Tibial artery (tissue), 4 donors: ENCODE results near the gene MCAT.

Experiments used
- DNase-seq, 2 donors: peaks; one replicate each; pipeline ENCODE4 v3.0.0-alpha.2; 2019
- H3K27ac ChIP-seq, 2 donors: fragments of 200-600 bp; sonication (generic) in 1 of 2; 1 replicate in 1 of 2; 2 replicates in 1 of 2; pipeline ENCODE4 v1.5.1; 2018 to 2019; ENCODE audit warnings: mild to moderate bottlenecking in 1 of 2
- H3K27me3 ChIP-seq, 2 donors: fragments of 200-600 bp; sonication (generic) in 1 of 2; one replicate each; pipeline versions ENCODE4 v1.5.1 to v1.6.0; 2016 to 2019
- H3K36me3 ChIP-seq, 3 donors: fragments of 200-600 bp; sonication (generic) in 2 of 3; one replicate each; pipeline ENCODE4 v1.5.1; 2016 to 2019; ENCODE audit warnings: mild to moderate bottlenecking in 2 of 3
- H3K4me1 ChIP-seq, 4 donors: fragments of 200-600 bp; sonication (generic) in 2 of 4; 1 replicate in 3 of 4; 2 replicates in 1 of 4; pipeline ENCODE4 v1.5.1; 2016 to 2019
- H3K4me3 ChIP-seq, 2 donors: fragments of 200-600 bp; sonication (generic) in 1 of 2; 1 replicate in 1 of 2; 2 replicates in 1 of 2; pipeline ENCODE4 v1.5.1; 2018 to 2019; ENCODE audit warnings: mild to moderate bottlenecking in 2 of 2
- H3K9me3 ChIP-seq, 3 donors: fragments of 200-600 bp; sonication (generic) in 1 of 3; one replicate each; pipeline ENCODE4 v1.5.1; 2016 to 2019
- intact Hi-C: fragments of 100-400 bp; cut with DNase I; formaldehyde crosslinking; loops from one replicate; pipeline ENCODE4 v1.15.0; 2023; ENCODE audit warnings: low total_unique reads
- TF ChIP-seq, protein P1 (sequence below), 2 experiments: fragments of 200-600 bp in 1 of 2; fragments of 450-650 bp in 1 of 2; IDR thresholded peaks; one replicate each; pipeline ENCODE4 v1.5.1; 2017 to 2019; ENCODE audit warnings: antibody characterized with exemption in 2 of 2, mild to moderate bottlenecking in 1 of 2, moderate library complexity in 1 of 2

Gene MCAT

DNA sequence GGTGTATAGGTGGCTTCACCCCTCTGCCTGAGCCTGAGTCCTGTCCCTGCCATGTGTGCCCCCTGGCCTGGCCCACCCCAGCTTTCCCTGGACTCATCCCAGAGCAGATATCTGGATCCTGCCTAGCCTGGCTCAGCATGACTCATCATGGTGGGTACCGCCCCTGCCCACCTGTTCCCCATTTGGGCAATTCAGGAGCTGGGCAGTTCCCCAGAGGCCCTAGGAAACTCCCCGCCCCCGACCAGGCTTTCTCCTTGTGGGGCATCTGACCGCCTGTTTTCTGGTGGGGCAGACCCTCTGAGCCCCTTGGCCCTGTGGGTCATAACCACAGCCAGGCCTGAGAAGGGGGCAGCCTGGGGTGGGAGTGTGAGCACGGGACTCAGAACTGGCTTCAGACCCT is 12.6 kb upstream of the MCAT start:
- peaks cover 0 to 40% (median 19%) of the 10 kb centered on the region in 4 donors for H3K4me1 ChIP-seq
- H3K9me3 ChIP-seq, result no peaks in the 10 kb centered on the region
- peaks cover 0 to 33% (median 0%) of the 10 kb centered on the region in 3 donors for H3K36me3 ChIP-seq
- TF ChIP-seq, protein P1, sequence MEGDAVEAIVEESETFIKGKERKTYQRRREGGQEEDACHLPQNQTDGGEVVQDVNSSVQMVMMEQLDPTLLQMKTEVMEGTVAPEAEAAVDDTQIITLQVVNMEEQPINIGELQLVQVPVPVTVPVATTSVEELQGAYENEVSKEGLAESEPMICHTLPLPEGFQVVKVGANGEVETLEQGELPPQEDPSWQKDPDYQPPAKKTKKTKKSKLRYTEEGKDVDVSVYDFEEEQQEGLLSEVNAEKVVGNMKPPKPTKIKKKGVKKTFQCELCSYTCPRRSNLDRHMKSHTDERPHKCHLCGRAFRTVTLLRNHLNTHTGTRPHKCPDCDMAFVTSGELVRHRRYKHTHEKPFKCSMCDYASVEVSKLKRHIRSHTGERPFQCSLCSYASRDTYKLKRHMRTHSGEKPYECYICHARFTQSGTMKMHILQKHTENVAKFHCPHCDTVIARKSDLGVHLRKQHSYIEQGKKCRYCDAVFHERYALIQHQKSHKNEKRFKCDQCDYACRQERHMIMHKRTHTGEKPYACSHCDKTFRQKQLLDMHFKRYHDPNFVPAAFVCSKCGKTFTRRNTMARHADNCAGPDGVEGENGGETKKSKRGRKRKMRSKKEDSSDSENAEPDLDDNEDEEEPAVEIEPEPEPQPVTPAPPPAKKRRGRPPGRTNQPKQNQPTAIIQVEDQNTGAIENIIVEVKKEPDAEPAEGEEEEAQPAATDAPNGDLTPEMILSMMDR (IDR thresholded peaks at IDR 0.05), result no peak
- no peak for DNase-seq
- H3K4me3 ChIP-seq, result no peak overlapping the region
- no peak overlapping the region for H3K27ac ChIP-seq
- no peaks in the 10 kb centered on the region for H3K27me3 ChIP-seq
- intact Hi-C loops, result no loop called here

DNA sequence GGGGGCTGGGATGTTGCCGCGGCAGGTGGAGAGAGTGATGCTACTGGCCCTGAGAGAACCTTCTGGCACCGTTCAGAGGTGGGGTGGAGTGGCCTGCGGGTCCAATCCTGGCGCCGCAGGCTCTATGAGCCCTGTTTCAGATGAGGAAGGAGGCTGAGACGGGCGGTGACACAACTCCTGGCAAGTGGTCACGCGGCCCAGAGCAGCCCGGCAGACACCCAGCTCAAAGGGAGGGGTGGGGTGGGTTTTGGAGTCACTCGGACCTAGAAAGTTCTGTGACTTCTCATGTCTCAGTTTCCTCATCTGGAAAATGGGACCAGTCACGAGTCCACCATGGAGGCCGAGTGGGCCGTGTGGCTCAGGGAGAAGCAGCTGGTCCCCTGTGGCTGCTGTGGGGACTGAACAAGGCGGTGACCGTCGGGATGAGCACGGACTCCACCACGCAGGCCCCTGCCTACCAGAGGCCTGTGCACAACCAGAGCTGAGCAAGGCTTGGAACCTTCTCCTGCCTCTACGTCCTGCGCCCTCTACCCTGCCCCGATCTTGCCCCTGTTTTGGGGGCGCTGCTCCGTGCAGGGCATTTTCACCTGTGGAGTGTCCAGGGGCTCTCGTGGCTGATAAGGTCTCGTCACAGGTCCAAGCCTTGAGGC is 11.8 kb upstream of the MCAT start:
- intact Hi-C loops, result no loop called here
- Histone ChIP-seq H3K36me3 (peaks cover 0 to 26% (median 0%) of the 10 kb centered on the region in 3 donors), H3K9me3 (no peaks in the 10 kb centered on the region), H3K27me3 (no peaks in the 10 kb centered on the region), H3K4me1 (peaks cover 0 to 44% (median 22%) of the 10 kb centered on the region in 4 donors), H3K4me3 (no peak overlapping the region), H3K27ac (peak overlapping the region in 1 of 2 donors; percentile 6)
- TF ChIP-seq, protein P1 (IDR thresholded peaks at IDR 0.05), result no peak
- peak in 1 of 2 donors; percentile 62 for DNase-seq

DNA sequence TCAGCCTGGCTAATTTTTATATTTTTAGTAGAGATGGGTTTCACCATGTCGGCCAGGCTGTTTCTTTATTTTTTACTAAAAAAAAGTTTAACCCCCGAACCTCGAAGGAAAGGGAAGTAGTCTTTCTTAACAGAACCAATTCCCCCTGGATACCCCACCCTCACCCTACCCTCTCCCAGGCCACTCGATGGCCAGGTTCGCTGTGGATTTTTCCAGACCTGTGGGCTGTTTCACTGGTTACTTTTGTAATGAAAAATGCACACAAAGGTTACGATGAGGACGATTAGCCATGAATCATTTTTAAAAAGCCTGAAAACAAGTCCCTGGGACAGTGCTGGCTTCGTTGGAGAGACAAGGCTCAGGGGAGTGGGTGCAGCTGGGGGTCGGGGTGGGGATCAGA is 10.7 kb upstream of the MCAT start:
- no peaks in the 10 kb centered on the region for H3K9me3 ChIP-seq
- H3K4me3 ChIP-seq, result no peak overlapping the region
- intact Hi-C loops, result no loop called here
- peaks cover 0 to 36% (median 20%) of the 10 kb centered on the region in 4 donors for H3K4me1 ChIP-seq
- TF ChIP-seq, protein P1 (IDR thresholded peaks at IDR 0.05), result no peak
- no peak for DNase-seq
- H3K27ac ChIP-seq, result peak overlapping the region in 1 of 2 donors; percentile 42
- H3K27me3 ChIP-seq, result no peaks in the 10 kb centered on the region
- H3K36me3 ChIP-seq, result peaks cover 0 to 14% (median 0%) of the 10 kb centered on the region in 3 donors

- DNase-seq, result peak; percentile 82 to 92
- TF ChIP-seq, protein P1 (IDR thresholded peaks at IDR 0.05), result no peak
- no peaks in the 10 kb centered on the region for H3K27me3 ChIP-seq
- H3K36me3 ChIP-seq, result peaks cover 0 to 9% (median 0%) of the 10 kb centered on the region in 3 donors
- H3K9me3 ChIP-seq, result no peaks in the 10 kb centered on the region
- intact Hi-C loops, result no loop called here
- H3K27ac ChIP-seq, result peak overlapping the region; percentile 80 to 91
- peak overlapping the region; percentile 73 to 92 for H3K4me3 ChIP-seq
- H3K4me1 ChIP-seq, result peaks cover 0 to 32% (median 20%) of the 10 kb centered on the region in 4 donors
These were observed 9.3 kb upstream of the MCAT start for GRCh38 chr22:43152357-43153071.

DNA sequence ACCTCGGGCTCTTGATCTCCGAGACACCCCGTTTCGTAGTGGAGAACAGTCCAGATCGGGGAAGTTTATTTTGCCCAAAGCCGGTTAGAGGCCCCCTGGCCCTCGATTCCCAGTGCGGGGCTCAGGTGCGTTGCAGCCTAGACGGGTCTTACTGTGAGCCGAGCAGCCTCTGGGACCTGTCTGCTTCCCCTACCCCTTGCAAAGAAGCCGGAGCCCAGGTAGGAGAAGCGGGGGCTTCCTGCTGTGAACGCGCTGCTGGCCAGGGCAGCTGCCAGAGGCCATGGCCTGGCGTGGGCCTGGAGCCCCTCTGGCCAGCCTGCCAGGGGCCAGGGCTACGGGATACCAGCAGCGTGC is 8.8 kb upstream of the MCAT start:
- Histone ChIP-seq H3K27me3 (no peaks in the 10 kb centered on the region), H3K4me3 (peak overlapping the region; percentile 73 to 92), H3K9me3 (no peaks in the 10 kb centered on the region), H3K36me3 (peaks cover 0 to 9% (median 0%) of the 10 kb centered on the region in 3 donors), H3K4me1 (peaks cover 0 to 32% (median 20%) of the 10 kb centered on the region in 4 donors), H3K27ac (peak overlapping the region; percentile 80 to 91)
- TF ChIP-seq, protein P1 (IDR thresholded peaks at IDR 0.05), result no peak
- no peak for DNase-seq
- intact Hi-C loops, result no loop called here
